Astrocyte (in vitro differentiated cells and primary cell): ENCODE data around the gene CCNL2. TPM values are rescaled to one million over a fixed set of nuclear protein-coding genes. Genes with fewer than 3 reads are reported as not detected.
A peak's percentile ranks its signal among the peaks of the same experiment; 100 is the strongest.

Experiments used
- DNase-seq: peaks from one replicate; pipeline ENCODE4 v3.0.0-alpha.2; 2010; ENCODE audit warnings: low read depth
- FAIRE-seq: peaks from 2 replicates; lab custom pipeline; 2011; peaks lifted over from hg19 to GRCh38; lab: Jason Lieb, UNC
- H2AFZ ChIP-seq: 2 replicates; pipeline ENCODE4 v1.6.0; 2012; ENCODE audit warnings: low read depth, low read length, inconsistent platforms
- H3K27ac ChIP-seq: 2 replicates; pipeline ENCODE4 v1.5.1; 2011; ENCODE audit warnings: low read depth, low read length, inconsistent platforms
- H3K27me3 ChIP-seq: 2 replicates; pipeline ENCODE4 v1.6.0; 2011; ENCODE audit warnings: low read length, inconsistent platforms; ENCODE audit not compliant: insufficient read depth
- H3K36me3 ChIP-seq: 2 replicates; pipeline ENCODE4 v1.5.1; 2011; ENCODE audit warnings: low read length, inconsistent platforms; ENCODE audit not compliant: insufficient read depth
- H3K4me1 ChIP-seq: 2 replicates; pipeline ENCODE4 v1.5.1; 2011; ENCODE audit warnings: low read length, inconsistent platforms; ENCODE audit not compliant: insufficient read depth
- H3K4me2 ChIP-seq: 2 replicates; pipeline ENCODE4 v1.6.0; 2012; ENCODE audit warnings: low read length, inconsistent platforms
- H3K4me3 ChIP-seq: 2 replicates; pipeline ENCODE4 v1.5.1; 2011; ENCODE audit warnings: low read depth, mild to moderate bottlenecking, low read length, inconsistent platforms; ENCODE audit not compliant: insufficient read depth
- H3K79me2 ChIP-seq: 2 replicates; pipeline ENCODE4 v1.6.0; 2012; ENCODE audit warnings: mild to moderate bottlenecking, low read length, inconsistent platforms; ENCODE audit not compliant: insufficient read depth
- H3K9ac ChIP-seq: 2 replicates; pipeline ENCODE4 v1.6.0; 2012; ENCODE audit warnings: mild to moderate bottlenecking, low read length, inconsistent platforms
- H3K9me3 ChIP-seq: 2 replicates; pipeline ENCODE4 v1.5.1; 2012; ENCODE audit warnings: low read depth, mild to moderate bottlenecking, low read length, inconsistent platforms; ENCODE audit not compliant: insufficient read depth
- H4K20me1 ChIP-seq: 2 replicates; pipeline ENCODE4 v1.6.0; 2012; ENCODE audit warnings: low read length, inconsistent platforms; ENCODE audit not compliant: insufficient read depth
- H3K27ac Mint-ChIP-seq: one replicate; pipeline ENCODE4 v1.8.0; 2021; ENCODE audit warnings: mild to moderate bottlenecking, mixed read lengths; ENCODE audit not compliant: unreplicated experiment
- H3K27me3 Mint-ChIP-seq: one replicate; pipeline ENCODE4 v1.8.0; 2021; ENCODE audit warnings: low read depth, mixed read lengths; ENCODE audit not compliant: unreplicated experiment
- H3K36me3 Mint-ChIP-seq: one replicate; pipeline ENCODE4 v1.8.0; 2021; ENCODE audit warnings: low read depth, mixed read lengths; ENCODE audit not compliant: unreplicated experiment
- H3K4me1 Mint-ChIP-seq: one replicate; pipeline ENCODE4 v1.8.0; 2021; ENCODE audit warnings: low read depth, mixed read lengths; ENCODE audit not compliant: unreplicated experiment
- H3K4me3 Mint-ChIP-seq: one replicate; pipeline ENCODE4 v1.8.0; 2021; ENCODE audit warnings: mild to moderate bottlenecking, moderate library complexity, mixed read lengths; ENCODE audit not compliant: unreplicated experiment
- H3K9me3 Mint-ChIP-seq: one replicate; pipeline ENCODE4 v1.8.0; 2021; ENCODE audit warnings: mild to moderate bottlenecking, mixed read lengths; ENCODE audit not compliant: unreplicated experiment
- CTCF ChIP-seq: IDR thresholded peaks from 2 replicates; pipeline ENCODE4 v1.5.1; 2011; ENCODE audit warnings: low read depth, mild to moderate bottlenecking, inconsistent platforms, low read length, moderate library complexity; ENCODE audit not compliant: insufficient read depth
- EZH2 ChIP-seq: IDR thresholded peaks from 2 replicates; pipeline ENCODE4 v1.6.1; 2012; ENCODE audit warnings: mild to moderate bottlenecking, low read length, inconsistent platforms; ENCODE audit not compliant: insufficient read depth
- total RNA-seq: library from RNA; stranded (reverse); gene quantifications from 2 replicates; pipeline ENCODE4 v1.2.1, GENCODE V29; 2021

Gene CCNL2
- total RNA-seq, 1 donor from 2014 or later, result 194 TPM

- H3K27me3 Mint-ChIP-seq, result no peaks in the 10 kb centered on the region
- no peak overlapping the region for H3K4me3 Mint-ChIP-seq
- peaks cover 73% of the 10 kb centered on the region for H4K20me1 ChIP-seq
- TF ChIP-seq EZH2 (no peak), CTCF (no peak)
- H2AFZ ChIP-seq, result no peak overlapping the region
- no peak overlapping the region for H3K4me3 ChIP-seq
- no peaks in the 10 kb centered on the region for H3K9me3 Mint-ChIP-seq
- H3K4me1 ChIP-seq, result peaks cover 46% of the 10 kb centered on the region
- H3K79me2 ChIP-seq, result peaks cover 74% of the 10 kb centered on the region
- H3K36me3 Mint-ChIP-seq, result no peaks in the 10 kb centered on the region
- no peak for DNase-seq
- peak overlapping the region; percentile 99 for H3K4me2 ChIP-seq
- H3K4me1 Mint-ChIP-seq, result peaks cover 10% of the 10 kb centered on the region
- no peak overlapping the region for H3K27ac Mint-ChIP-seq
- peak overlapping the region; percentile 36 for H3K9ac ChIP-seq
- H3K9me3 ChIP-seq, result no peaks in the 10 kb centered on the region
- FAIRE-seq, result no peak
- no peaks in the 10 kb centered on the region for H3K27me3 ChIP-seq
- H3K36me3 ChIP-seq, result peaks cover 4% of the 10 kb centered on the region
- peak overlapping the region; percentile 12 for H3K27ac ChIP-seq
Observed at GRCh38 chr1:1345860-1346500, 53.2 kb downstream of the CCNL2 start.

- peaks cover 12% of the 10 kb centered on the region for H3K4me1 Mint-ChIP-seq
- no peak overlapping the region for H3K27ac Mint-ChIP-seq
- Histone ChIP-seq H3K4me3 (no peak overlapping the region), H3K27ac (peak overlapping the region; percentile 20), H3K9me3 (no peaks in the 10 kb centered on the region), H3K79me2 (peaks cover 79% of the 10 kb centered on the region), H3K27me3 (no peaks in the 10 kb centered on the region), H3K4me2 (peak overlapping the region; percentile 99), H3K9ac (peak overlapping the region; percentile 36), H4K20me1 (peaks cover 79% of the 10 kb centered on the region), H3K36me3 (peaks cover 8% of the 10 kb centered on the region), H3K4me1 (peaks cover 46% of the 10 kb centered on the region), H2AFZ (no peak overlapping the region)
- DNase-seq (no peak), FAIRE-seq (no peak)
- no peaks in the 10 kb centered on the region for H3K36me3 Mint-ChIP-seq
- no peaks in the 10 kb centered on the region for H3K9me3 Mint-ChIP-seq
- H3K4me3 Mint-ChIP-seq, result no peak overlapping the region
- no peaks in the 10 kb centered on the region for H3K27me3 Mint-ChIP-seq
- no peak for TF ChIP-seq CTCF
- TF ChIP-seq EZH2, result no peak
Observed at GRCh38 chr1:1345384-1345783, 53.8 kb downstream of the CCNL2 start.
